ENCODE data around the gene SYT1.

GRCh38 chr12:79415321-79415720, 550.7 kb downstream of the SYT1 start:
- no peak for TF ChIP-seq CTCF (tag by site-specific recombination; IDR thresholded peaks at IDR 0.05)
- TF ChIP-seq ZNF776 (tag by site-specific recombination; IDR thresholded peaks at IDR 0.05; ENCODE audit: borderline replicate concordance): no peak
- TF ChIP-seq ZBTB11 (tag by site-specific recombination; conservative IDR thresholded peaks at IDR 0.05; ENCODE audit: low read depth): no peak
- no peak for TF ChIP-seq ZNF701 (tag by site-specific recombination; IDR thresholded peaks at IDR 0.05)
- TF ChIP-seq ZNF214 (tag by site-specific recombination; IDR thresholded peaks at IDR 0.05; ENCODE audit: borderline replicate concordance): no peak
- TF ChIP-seq TSHZ1 (tag by site-specific recombination; IDR thresholded peaks at IDR 0.05; ENCODE audit: borderline replicate concordance): no peak

Data from HEK293 (cell line).